HepG2 (cell line): ENCODE data around the gene TLK1. TPM values are rescaled to one million over a fixed set of nuclear protein-coding genes. Genes with fewer than 3 reads are reported as not detected.

Source experiments
- AHDC1 ChIP-seq: sonication (generic); formaldehyde crosslinking; IDR thresholded peaks from 2 replicates; pipeline ENCODE4 v1.5.1; 2020; ENCODE audit warnings: mild to moderate bottlenecking, missing genetic modification reagents, borderline replicate concordance
- HMGXB4 ChIP-seq, 2 experiments: sonication (generic) in 1 of 2; formaldehyde crosslinking in 1 of 2; IDR thresholded peaks; 2 replicates each; pipeline versions ENCODE4 v1.4.0 to v1.6.1; 2018 to 2020; ENCODE audit warnings: missing genetic modification reagents in 2 of 2, borderline replicate concordance in 1 of 2, low read depth in 1 of 2, mild to moderate bottlenecking in 1 of 2, missing biosample characterization in 1 of 2
- IRF2 ChIP-seq: IDR thresholded peaks from 2 replicates; pipeline ENCODE4 v1.6.1; 2018; ENCODE audit warnings: missing genetic modification reagents, missing compliant biosample characterization
- KMT2B ChIP-seq: IDR thresholded peaks from 2 replicates; pipeline ENCODE4 v1.6.1; 2016; ENCODE audit warnings: missing genetic modification reagents, missing compliant biosample characterization
- MEF2D ChIP-seq: sonication (generic); formaldehyde crosslinking; IDR thresholded peaks from 2 replicates; pipeline ENCODE4 v1.5.1; 2020; ENCODE audit warnings: mild to moderate bottlenecking, missing genetic modification reagents
- PAWR ChIP-seq: sonication (generic); formaldehyde crosslinking; IDR thresholded peaks from 2 replicates; pipeline ENCODE4 v1.4.0; 2020; ENCODE audit warnings: missing genetic modification reagents, mild to moderate bottlenecking, borderline replicate concordance
- PRMT3 ChIP-seq: sonication (generic); formaldehyde crosslinking; IDR thresholded peaks from 2 replicates; pipeline ENCODE4 v1.8.1; 2022; ENCODE audit warnings: low read depth, mild to moderate bottlenecking, moderate library complexity, missing genetic modification reagents, borderline replicate concordance
- SAFB2 ChIP-seq: sonication (generic); formaldehyde crosslinking; IDR thresholded peaks from 2 replicates; pipeline ENCODE4 v1.5.1; 2020; ENCODE audit warnings: missing genetic modification reagents, low read depth, mild to moderate bottlenecking, borderline replicate concordance
- ZMYM3 ChIP-seq: sonication (generic); formaldehyde crosslinking; IDR thresholded peaks from 2 replicates; pipeline ENCODE4 v1.5.1; 2020; ENCODE audit warnings: mild to moderate bottlenecking, missing genetic modification reagents
- ZNF616 ChIP-seq: sonication (generic); formaldehyde crosslinking; IDR thresholded peaks from 2 replicates; pipeline ENCODE4 v1.5.0; 2020; ENCODE audit warnings: low read depth, mild to moderate bottlenecking, missing genetic modification reagents
- polyA plus RNA-seq, 8 experiments: library from polyadenylated mRNA; depleted of rRNA in 3 of 8; stranded (reverse) in 7 of 8; unstranded in 1 of 8; fragments of >200 nt; fragmentation: Illumina TruSeq in 4 of 8; extraction: Trizol in 4 of 8; gene quantifications; 2 replicates each; pipeline versions ENCODE4 v1.2.1 to v1.2.3, GENCODE V29; 2011 to 2016; ENCODE audit warnings: low read depth in 4 of 8, missing spikeins in 1 of 8, mixed read lengths in 1 of 8; ENCODE audit not compliant: insufficient read depth in 1 of 8
- total RNA-seq, 5 experiments: library from RNA; depleted of rRNA; stranded (reverse); fragments of >200 nt; fragmentation: Illumina TruSeq; extraction: Trizol; gene quantifications; 2 replicates each; pipeline ENCODE4 v1.2.3, GENCODE V29; 2016; ENCODE audit warnings: low read depth in 1 of 5
- TF ChIP-seq, protein P1 (sequence below): sonication (generic); formaldehyde crosslinking; IDR thresholded peaks from 2 replicates; pipeline ENCODE4 v1.4.0; 2020; ENCODE audit warnings: missing genetic modification reagents

Gene TLK1
- total and polyA plus RNA-seq, 2 of the 13 experiments (the other 11 are each of a cell fraction or from before 2014, with no cell fraction given) = 16.8 to 28.7 TPM

DNA sequence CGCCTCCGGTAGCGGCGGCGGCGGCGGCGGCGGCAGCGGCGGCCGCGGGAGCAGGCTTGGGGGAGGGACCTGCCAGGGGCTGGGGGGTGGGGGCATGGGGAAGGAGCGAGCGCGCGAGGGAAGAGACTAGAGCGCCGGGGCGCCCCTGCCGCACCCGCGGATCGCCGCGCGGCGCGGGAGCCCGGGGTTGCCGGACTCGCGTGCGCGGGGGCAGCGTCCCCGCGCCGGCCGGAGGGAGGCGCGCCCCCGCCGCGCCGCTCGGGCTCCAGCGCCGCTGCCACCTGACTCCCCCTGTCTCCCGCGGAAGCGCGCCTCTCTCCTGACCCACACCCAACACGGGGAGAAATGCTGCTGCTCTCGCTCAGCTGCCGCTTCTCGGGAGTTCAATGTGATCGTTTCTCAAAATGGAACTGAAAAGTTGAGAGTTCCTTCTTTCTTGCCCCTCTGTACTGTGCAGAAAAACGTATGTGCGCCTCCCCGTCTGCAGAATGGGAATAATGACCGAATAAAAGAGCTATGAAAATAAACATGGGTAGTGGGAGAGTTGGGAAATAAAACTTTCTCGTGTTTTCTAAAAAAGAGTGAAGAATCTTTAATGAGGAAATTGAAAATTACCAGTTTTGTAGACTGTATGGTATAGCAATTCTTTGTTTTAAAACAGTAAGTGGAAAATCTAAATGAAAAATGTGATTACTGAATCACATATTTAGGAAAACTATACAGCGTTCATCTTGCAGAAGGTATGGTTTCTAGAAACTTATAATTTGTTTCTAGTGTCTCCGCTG, 455 bp upstream of the TLK1 start (continued):
- no peak for TF ChIP-seq AHDC1 (CRISPR knock-in tag)
- TF ChIP-seq, protein P1, sequence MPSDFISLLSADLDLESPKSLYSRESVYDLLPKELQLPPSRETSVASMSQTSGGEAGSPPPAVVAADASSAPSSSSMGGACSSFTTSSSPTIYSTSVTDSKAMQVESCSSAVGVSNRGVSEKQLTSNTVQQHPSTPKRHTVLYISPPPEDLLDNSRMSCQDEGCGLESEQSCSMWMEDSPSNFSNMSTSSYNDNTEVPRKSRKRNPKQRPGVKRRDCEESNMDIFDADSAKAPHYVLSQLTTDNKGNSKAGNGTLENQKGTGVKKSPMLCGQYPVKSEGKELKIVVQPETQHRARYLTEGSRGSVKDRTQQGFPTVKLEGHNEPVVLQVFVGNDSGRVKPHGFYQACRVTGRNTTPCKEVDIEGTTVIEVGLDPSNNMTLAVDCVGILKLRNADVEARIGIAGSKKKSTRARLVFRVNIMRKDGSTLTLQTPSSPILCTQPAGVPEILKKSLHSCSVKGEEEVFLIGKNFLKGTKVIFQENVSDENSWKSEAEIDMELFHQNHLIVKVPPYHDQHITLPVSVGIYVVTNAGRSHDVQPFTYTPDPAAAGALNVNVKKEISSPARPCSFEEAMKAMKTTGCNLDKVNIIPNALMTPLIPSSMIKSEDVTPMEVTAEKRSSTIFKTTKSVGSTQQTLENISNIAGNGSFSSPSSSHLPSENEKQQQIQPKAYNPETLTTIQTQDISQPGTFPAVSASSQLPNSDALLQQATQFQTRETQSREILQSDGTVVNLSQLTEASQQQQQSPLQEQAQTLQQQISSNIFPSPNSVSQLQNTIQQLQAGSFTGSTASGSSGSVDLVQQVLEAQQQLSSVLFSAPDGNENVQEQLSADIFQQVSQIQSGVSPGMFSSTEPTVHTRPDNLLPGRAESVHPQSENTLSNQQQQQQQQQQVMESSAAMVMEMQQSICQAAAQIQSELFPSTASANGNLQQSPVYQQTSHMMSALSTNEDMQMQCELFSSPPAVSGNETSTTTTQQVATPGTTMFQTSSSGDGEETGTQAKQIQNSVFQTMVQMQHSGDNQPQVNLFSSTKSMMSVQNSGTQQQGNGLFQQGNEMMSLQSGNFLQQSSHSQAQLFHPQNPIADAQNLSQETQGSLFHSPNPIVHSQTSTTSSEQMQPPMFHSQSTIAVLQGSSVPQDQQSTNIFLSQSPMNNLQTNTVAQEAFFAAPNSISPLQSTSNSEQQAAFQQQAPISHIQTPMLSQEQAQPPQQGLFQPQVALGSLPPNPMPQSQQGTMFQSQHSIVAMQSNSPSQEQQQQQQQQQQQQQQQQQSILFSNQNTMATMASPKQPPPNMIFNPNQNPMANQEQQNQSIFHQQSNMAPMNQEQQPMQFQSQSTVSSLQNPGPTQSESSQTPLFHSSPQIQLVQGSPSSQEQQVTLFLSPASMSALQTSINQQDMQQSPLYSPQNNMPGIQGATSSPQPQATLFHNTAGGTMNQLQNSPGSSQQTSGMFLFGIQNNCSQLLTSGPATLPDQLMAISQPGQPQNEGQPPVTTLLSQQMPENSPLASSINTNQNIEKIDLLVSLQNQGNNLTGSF = no peak
- 0 out of 2 replicates have a peak, but pooled peaks have one; percentile 16 for TF ChIP-seq PRMT3 (CRISPR knock-in tag)
- 0 out of 2 replicates have a peak, but pooled peaks have one; percentile 23 for TF ChIP-seq SAFB2 (CRISPR knock-in tag)
- TF ChIP-seq IRF2 (CRISPR knock-in tag) = 0 out of 2 replicates have a peak, but pooled peaks have one; percentile 20
- TF ChIP-seq PAWR = no peak
- no peak for TF ChIP-seq ZNF616
- peak in 1 of 2 experiments; percentile 53; a peak in 2 of 4 replicates for TF ChIP-seq HMGXB4 (CRISPR knock-in tag; IDR thresholded peaks at IDR 0.05; ENCODE audit: borderline replicate concordance in 1 of 2, low read depth in 1 of 2)
- TF ChIP-seq KMT2B (CRISPR knock-in tag) = peak; percentile 83
- peak; percentile 34; the same call in 1 of the 2 replicates for TF ChIP-seq ZMYM3
- peak; percentile 39; the same call in 1 of the 2 replicates for TF ChIP-seq MEF2D (CRISPR knock-in tag)
